CD4-positive, alpha-beta T cell treated with Interleukin-21 for 1 hour (primary cell): ENCODE data around the gene LHX3.

Source experiments
- DNase-seq: peaks from one replicate; pipeline ENCODE4 v3.0.0-alpha.2; 2020

Gene LHX3

GRCh38 chr9:136191099-136191959, 13.6 kb downstream of the LHX3 start:
- no peak for DNase-seq

DNA sequence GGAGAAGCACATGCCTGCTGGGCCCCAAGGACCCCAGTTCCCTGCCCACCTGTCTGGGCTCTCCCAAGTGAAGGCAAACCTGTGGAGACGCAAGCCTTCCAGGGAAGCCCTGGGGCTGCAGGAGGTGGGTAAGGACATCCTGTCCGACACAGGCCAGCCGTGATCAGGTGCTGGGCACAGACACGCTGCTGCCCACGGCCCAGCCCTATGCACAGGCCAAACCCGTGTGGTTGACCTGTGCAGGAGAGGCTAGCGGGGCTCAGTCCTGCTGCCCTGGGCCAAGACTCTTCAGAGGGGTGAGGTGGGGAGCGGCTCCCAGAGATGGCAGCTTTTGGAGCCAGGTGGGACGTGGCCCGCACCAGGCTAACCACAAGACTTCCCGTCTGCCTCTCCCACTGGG, 14.3 kb downstream of the LHX3 start:
- no peak for DNase-seq

GRCh38 chr9:136190237-136190601, 14.7 kb downstream of the LHX3 start:
- DNase-seq: no peak

- no peak for DNase-seq
These were observed 15.3 kb downstream of the LHX3 start for GRCh38 chr9:136189394-136190236.

DNA sequence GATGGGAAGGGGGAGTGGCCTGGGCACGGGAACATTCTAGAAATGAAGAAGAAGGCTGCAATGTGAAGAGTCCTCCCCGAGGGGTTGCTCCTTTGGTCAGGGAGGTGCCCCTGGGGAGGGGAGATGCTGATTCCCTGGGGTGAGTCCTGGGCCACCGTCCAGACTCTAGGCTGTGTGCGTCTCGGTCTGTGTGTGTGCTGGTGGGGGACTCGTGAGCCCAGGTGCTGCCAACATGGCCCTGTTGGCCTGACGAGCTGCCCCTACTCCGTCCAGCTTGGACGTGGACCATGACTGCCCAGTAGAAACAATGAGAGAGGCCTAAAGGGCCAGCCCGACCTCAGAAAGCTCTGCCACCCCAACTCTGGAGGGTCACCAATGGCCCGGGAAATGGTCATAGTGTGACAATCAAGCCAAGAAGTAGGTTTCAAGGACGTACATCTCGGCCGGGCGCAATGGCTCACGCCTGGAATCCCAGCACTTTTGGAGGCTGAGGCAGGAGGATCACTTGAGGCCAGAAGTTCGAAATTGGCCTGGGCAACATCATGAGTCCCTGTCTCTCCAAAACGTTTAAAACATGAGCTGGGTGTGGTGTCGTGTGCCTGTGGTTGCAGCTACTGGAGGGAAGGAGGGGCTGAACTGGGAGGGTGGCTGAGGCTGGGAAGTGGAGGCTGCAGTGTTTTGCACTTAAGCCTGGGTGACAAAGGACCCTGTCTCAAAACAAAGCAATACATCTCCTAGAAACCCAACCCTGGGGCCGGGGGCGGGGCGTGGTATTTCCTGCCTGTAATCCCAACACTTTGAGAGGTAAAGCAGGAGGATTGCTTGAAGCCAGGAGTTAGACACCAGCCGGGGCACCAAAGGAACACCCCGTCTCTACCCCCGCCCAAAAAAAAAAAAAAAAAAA, 17.0 kb downstream of the LHX3 start:
- no peak for DNase-seq

DNA sequence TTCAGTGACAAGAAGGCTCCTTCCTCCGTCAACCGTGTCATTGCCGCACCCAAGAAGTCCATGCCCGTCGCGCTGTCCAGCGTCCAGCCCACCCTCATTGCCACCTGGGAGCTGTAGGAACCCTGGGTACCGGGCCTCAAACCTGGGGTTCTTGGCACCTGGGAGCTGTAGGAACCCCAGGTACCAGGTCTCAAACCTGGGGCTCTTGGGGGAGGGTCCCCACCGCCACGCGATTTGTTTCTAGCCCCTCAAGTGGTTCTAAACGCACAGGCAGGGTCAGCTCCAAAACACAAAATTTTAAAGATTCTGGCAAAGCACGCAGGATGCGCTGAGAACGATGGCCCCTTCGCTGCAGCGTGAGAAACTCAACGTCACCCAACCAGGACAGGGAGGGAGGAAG, 17.7 kb downstream of the LHX3 start:
- DNase-seq: no peak

DNA sequence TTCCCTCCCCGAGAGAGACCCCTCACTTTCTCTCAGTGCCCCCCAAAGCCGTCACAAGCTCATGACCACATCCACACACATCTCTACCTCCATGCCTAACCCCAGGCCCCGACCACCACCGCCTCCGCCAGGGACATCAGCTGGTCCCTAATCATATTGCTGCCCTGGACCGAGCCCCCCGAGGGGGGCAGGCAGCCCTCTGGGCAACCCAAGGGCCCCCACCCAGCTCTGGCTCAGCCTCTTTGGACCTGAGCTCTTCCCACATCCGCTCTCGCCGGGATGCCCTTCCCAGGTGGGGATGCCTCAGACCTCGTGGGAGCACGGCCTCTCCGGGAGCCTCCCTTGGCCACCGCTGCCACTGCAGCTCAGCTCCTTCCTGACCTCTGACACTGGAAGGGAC, 18.5 kb downstream of the LHX3 start:
- DNase-seq: no peak

DNA sequence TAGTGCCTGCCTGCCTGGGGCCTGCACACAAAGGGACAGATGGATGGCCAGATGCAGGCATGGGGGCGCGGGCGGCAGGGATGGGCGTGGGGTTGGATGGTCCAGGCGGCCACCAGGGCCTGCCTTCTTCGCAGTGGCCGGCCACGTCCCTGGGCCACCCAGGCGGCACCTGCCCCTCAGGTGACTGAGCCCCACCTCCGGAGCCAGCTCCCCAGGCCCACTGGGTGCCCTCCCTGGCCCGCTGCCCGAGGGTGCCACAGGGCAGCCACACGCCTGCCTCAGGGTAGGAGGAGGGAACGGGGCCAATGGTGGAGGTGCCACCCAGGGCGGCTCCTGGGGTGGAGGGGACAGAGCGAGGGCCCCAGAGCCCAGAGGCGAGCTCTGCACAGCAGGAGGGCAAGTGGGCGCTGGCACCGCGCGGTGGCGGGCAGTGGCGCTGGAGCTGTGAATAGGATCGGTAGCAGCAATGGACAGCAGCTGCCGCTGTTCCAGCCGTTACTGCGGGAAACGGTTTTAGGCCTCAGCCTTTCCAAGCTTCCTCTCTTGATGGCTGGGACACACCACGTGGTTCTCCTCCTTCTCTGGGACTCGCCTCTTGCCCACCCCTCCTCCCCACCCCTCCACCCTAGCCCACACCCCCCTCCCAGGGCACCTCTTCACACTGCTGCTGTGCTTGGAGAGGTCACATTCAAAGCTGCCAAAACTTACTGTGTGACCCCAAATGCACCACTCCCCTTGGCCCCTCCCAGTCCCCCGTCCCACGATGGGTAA, 19.1 kb downstream of the LHX3 start:
- no peak for DNase-seq

GRCh38 chr9:136185066-136185465, 19.9 kb downstream of the LHX3 start:
- DNase-seq: no peak

- DNase-seq: no peak
These were observed 22.0 kb downstream of the LHX3 start for GRCh38 chr9:136182850-136183422.

DNA sequence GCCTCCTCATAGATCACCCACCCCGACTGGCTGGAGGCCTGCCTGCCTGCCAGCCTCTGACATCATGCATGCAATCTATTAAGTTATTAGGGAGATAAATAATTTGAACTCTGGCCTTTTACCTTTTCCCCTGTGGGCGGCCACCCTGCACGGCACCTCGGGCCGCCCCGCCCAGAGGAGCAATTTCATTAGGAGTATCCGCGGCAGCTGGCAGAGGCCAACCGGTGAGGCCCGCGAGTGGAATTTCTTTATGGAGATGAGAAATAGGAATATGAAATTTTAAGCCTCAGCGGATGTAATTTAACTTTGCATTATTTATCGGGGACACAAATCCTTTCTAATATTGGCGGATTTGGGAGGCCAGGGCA, 22.5 kb downstream of the LHX3 start:
- no peak for DNase-seq

GRCh38 chr9:136181784-136182419, 23.0 kb downstream of the LHX3 start:
- no peak for DNase-seq

DNA sequence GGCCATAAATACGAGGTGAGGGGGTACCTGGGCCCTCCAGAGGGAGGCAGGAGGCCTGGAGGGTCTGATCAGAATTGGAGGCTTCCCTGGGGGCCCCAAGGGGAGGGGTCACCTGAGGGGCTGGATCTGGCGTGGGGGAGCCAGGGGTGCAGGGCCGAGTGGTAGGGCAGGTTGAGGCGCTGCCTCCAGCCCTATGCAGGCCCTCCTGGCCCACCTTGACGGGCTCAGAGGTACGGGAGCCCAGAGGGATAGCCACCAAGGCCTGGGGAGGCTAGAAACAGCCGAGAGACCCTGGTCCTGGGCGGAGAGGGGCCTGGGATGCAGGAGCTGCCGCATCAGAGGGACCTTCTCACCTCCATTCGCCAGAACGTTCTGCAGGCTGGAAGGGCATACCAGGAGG, 24.3 kb downstream of the LHX3 start:
- DNase-seq: no peak

DNA sequence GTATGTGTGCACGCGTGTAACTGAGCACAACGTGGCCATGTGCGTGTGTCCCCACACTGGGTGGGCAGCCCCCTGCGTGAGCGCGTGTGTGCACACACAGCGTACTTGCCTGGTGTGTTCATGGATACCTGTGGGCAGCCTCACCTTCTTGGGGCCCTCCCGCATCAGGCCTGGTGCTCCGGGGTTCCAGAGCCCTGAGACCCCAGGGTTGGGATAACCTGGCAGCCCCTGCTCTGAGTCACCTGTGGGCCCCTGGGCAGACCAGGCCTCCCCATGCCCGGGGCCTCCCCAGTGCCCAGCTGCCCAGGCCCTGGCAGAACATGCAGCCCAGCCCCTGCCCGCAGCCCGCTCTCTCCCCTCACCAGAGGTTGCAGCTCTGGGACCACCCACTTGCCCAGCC, 25.2 kb downstream of the LHX3 start:
- no peak for DNase-seq

DNA sequence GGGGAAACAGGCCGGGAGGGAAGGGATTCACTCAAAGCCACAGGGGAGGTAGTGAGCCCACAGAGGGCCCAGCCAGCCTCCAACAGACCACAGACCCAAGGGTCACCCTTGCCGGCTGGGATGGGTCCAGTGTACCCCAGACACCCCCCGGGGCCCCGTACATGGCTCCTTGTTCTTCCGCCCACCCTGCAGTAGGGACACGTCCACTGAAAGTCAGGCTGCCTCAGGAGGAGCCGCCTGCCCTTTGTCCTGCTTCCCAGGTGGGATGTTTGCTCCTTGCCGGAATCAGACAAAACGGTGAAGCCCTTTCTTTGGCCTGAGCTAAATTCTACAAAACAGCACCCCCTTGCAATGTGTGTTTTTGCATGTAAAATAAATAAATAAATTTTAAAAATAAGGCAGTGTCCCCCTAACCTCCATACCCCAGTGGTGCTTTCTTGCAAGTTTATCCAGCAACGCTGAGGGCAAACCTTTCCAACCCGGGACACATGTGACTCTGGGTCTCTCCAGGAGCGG, 25.8 kb downstream of the LHX3 start:
- DNase-seq: no peak

GRCh38 chr9:136178773-136179075, 26.2 kb downstream of the LHX3 start:
- DNase-seq: no peak

DNA sequence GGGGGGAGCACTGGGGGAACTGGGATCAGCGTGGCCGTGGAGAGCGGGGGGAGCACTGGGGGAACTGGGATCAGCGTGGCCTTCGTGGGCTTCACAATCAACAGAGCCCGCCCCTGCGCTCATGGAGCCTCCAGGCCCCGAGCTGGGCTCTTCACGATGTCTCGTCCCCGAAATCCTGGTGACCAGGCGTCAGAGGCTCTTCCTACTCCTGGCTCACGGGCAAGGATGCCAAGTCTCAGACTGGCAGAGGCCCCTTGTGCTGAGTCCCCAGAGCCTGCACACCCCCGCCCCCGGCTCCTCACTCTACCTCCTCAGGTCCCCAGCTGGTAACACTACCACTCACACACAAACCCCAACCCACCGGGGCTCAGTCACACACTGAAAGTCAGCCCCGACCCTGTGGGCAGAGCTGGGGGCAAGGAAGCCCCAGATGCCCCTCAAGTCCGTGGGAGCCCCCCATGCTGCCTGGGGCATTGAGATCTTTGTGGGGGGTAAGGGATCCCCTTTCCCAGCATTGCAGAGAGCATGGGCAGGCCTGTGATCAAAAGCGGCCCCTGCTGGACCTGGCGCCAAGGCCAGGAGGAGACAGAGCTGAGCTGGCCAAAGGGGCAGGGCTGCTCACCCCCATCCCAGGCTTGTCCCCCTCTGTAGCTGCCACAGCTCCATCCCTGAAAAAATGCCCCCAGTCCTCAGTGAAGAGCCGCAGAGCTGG, 26.7 kb downstream of the LHX3 start:
- DNase-seq: no peak

DNA sequence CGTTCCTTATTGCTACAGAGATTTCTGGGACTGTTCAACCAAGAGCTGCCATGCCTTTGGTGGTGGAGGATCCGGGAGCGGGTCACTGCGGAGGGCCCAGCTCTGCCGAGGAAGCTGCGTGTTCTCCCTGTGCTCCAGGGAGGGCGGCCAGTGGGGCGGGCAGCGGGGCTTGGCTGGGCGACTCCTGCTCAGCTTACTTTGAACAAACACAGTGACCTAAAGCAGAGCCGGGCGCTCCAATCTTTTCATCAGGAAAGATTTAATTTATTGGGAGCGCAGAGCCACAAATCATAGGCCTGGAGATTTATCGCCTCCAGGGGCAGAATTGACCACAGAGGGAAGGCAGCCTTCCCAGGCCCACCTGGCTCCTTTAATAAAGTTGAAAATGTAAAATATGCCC, 27.7 kb downstream of the LHX3 start:
- DNase-seq: no peak

GRCh38 chr9:136175616-136176197, 29.2 kb downstream of the LHX3 start:
- no peak for DNase-seq
